SK-N-MC (cell line): ENCODE data around the gene IMPG1.
"Not testable (repeated sequence)": the region's sequence is repeated elsewhere in the genome, so short reads cannot be mapped to it uniquely, and the experiment has no call there.

ENCODE experiments used
- EZH2 ChIP-seq: fragments of 200-600 bp; sonication (generic); IDR thresholded peaks from one replicate; pipeline ENCODE4 v1.6.1; 2017; ENCODE audit warnings: antibody characterized with exemption
- POLR2AphosphoS5 ChIP-seq: IDR thresholded peaks from 2 replicates; pipeline ENCODE4 v1.6.1; 2012; ENCODE audit warnings: mild to moderate bottlenecking, low read depth, low read length, borderline replicate concordance

DNA sequence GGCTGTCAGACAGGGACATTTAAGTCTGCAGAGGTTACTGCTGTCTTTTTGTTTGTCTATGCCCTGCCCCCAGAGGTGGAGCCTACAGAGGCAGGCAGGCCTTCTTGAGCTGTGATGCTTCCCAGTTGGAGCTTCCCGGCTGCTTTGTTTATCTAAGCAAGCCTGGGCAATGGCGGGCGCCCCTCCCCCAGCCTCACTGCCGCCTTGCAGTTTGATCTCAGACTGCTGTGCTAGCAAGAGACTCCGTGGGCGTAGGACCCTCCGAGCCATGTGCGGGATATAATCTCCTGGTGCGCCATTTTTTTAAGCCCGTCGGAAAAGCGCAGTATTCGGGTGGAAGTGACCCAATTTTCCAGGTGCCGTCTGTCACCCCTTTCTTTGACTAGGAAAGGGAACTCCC is 167.3 kb downstream of the IMPG1 start:
- TF ChIP-seq POLR2AphosphoS5, EZH2: not testable (repeated sequence)
